Neural progenitor cell (in vitro differentiated cells): Measurements from ENCODE around the gene TMBIM4. TPM values are rescaled to one million over a fixed set of nuclear protein-coding genes. Genes with fewer than 3 reads are reported as not detected.

Source experiments
- DNase-seq: peaks from one replicate; pipeline ENCODE4 v3.0.0-alpha.2; 2016; ENCODE audit warnings: low spot score
- H2AFZ ChIP-seq: fragments of 200-600 bp; sonication (generic); replicated peaks from 2 replicates; pipeline ENCODE4 v1.6.1; 2016; ENCODE audit warnings: antibody characterized with exemption
- H3F3A ChIP-seq: fragments of 200-600 bp; sonication (generic); 2 replicates; pipeline ENCODE4 v1.6.1; 2016; ENCODE audit warnings: antibody characterized with exemption, low read depth
- H3K27ac ChIP-seq: fragments of 200-600 bp; sonication (generic); 2 replicates; pipeline ENCODE4 v1.5.1; 2016; ENCODE audit warnings: mild to moderate bottlenecking
- H3K27me3 ChIP-seq: fragments of 200-600 bp; sonication (generic); 2 replicates; pipeline ENCODE4 v1.6.1; 2016; ENCODE audit warnings: mild to moderate bottlenecking, moderate library complexity
- H3K36me3 ChIP-seq: fragments of 200-600 bp; sonication (generic); 2 replicates; pipeline ENCODE4 v1.5.1; 2016
- H3K4me1 ChIP-seq: fragments of 200-600 bp; sonication (generic); 2 replicates; pipeline ENCODE4 v1.6.1; 2016; ENCODE audit warnings: mixed run types
- H3K4me2 ChIP-seq: fragments of 200-600 bp; sonication (generic); 2 replicates; pipeline ENCODE4 v1.6.1; 2016
- H3K4me3 ChIP-seq: fragments of 200-600 bp; sonication (generic); 2 replicates; pipeline ENCODE4 v1.5.1; 2016
- H3K79me2 ChIP-seq: fragments of 200-600 bp; sonication (generic); 2 replicates; pipeline ENCODE4 v1.6.1; 2016; ENCODE audit warnings: low read depth
- H3K9ac ChIP-seq: fragments of 200-600 bp; sonication (generic); 2 replicates; pipeline ENCODE4 v1.6.1; 2016
- H3K9me3 ChIP-seq: fragments of 200-600 bp; sonication (generic); 2 replicates; pipeline ENCODE4 v1.5.1; 2016; ENCODE audit warnings: low read depth
- H4K20me1 ChIP-seq: fragments of 200-600 bp; sonication (generic); 2 replicates; pipeline ENCODE4 v1.6.1; 2016; ENCODE audit warnings: low read depth
- H3K27ac Mint-ChIP-seq: 3 replicates; pipeline ENCODE4 v1.8.0; 2021; ENCODE audit warnings: mixed read lengths
- H3K27me3 Mint-ChIP-seq: 2 replicates; pipeline ENCODE4 v1.8.0; 2022; ENCODE audit warnings: low read depth, mild to moderate bottlenecking, inconsistent platforms, moderate library complexity, mixed read lengths; ENCODE audit not compliant: insufficient read depth
- H3K36me3 Mint-ChIP-seq: 3 replicates; pipeline ENCODE4 v1.8.0; 2021; ENCODE audit warnings: mixed read lengths
- H3K4me1 Mint-ChIP-seq: 3 replicates; pipeline ENCODE4 v1.8.0; 2021; ENCODE audit warnings: mixed read lengths
- H3K4me3 Mint-ChIP-seq: 3 replicates; pipeline ENCODE4 v1.8.0; 2021; ENCODE audit warnings: mild to moderate bottlenecking, moderate library complexity, mixed read lengths
- H3K9me3 Mint-ChIP-seq: 3 replicates; pipeline ENCODE4 v1.8.0; 2020; ENCODE audit warnings: mixed read lengths
- EZH2 ChIP-seq: fragments of 200-600 bp; sonication (generic); IDR thresholded peaks from 2 replicates; pipeline ENCODE4 v1.6.1; 2017; ENCODE audit warnings: antibody characterized with exemption, mild to moderate bottlenecking, moderate library complexity
- EZH2phosphoT487 ChIP-seq: fragments of 200-600 bp; sonication (generic); IDR thresholded peaks from 2 replicates; pipeline ENCODE4 v1.6.1; 2017; ENCODE audit warnings: antibody characterized with exemption
- total RNA-seq: library from RNA; depleted of rRNA; stranded (reverse); fragments of >200 nt; gene quantifications from 2 replicates; pipeline ENCODE4 v1.2.3, GENCODE V29; 2015; ENCODE audit warnings: low replicate concordance
- TF ChIP-seq, protein P1 (sequence below): fragments of 200-600 bp; sonication (generic); IDR thresholded peaks from 2 replicates; pipeline ENCODE4 v1.5.1; 2017; ENCODE audit warnings: antibody characterized with exemption, mild to moderate bottlenecking

The TMBIM4 gene
- total RNA-seq, 1 donor from 2014 or later = 63.7 TPM

DNA sequence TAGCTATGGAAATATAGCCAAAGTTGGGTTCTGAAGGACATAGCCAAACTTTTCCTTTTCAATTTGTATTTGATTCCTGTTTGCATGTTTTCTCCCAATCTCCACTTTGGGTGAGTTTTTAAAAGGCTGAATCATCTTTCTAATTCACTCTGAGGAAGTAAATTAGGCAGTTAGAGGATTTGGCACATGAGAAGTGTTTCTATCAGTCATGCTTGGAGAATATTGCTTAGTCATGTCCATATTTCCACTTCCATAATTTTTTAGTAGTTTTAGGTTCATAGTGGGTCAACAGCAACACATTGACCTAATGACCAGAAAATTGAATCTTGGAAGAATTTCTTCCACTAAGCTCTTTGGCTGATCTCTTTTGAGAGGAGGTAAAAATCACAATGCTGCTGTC lies 41.0 kb upstream of the TMBIM4 start:
- H3K27ac ChIP-seq = no peak overlapping the region
- H3K36me3 ChIP-seq = no peaks in the 10 kb centered on the region
- no peak overlapping the region for H3K4me2 ChIP-seq
- TF ChIP-seq, protein P1, sequence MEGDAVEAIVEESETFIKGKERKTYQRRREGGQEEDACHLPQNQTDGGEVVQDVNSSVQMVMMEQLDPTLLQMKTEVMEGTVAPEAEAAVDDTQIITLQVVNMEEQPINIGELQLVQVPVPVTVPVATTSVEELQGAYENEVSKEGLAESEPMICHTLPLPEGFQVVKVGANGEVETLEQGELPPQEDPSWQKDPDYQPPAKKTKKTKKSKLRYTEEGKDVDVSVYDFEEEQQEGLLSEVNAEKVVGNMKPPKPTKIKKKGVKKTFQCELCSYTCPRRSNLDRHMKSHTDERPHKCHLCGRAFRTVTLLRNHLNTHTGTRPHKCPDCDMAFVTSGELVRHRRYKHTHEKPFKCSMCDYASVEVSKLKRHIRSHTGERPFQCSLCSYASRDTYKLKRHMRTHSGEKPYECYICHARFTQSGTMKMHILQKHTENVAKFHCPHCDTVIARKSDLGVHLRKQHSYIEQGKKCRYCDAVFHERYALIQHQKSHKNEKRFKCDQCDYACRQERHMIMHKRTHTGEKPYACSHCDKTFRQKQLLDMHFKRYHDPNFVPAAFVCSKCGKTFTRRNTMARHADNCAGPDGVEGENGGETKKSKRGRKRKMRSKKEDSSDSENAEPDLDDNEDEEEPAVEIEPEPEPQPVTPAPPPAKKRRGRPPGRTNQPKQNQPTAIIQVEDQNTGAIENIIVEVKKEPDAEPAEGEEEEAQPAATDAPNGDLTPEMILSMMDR = no peak
- TF ChIP-seq EZH2 (no peak), EZH2phosphoT487 (no peak)
- Mint-ChIP-seq H3K36me3 (no peaks in the 10 kb centered on the region), H3K27ac (no peak overlapping the region), H3K9me3 (no peaks in the 10 kb centered on the region), H3K4me3 (no peak overlapping the region), H3K27me3 (no peaks in the 10 kb centered on the region), H3K4me1 (no peaks in the 10 kb centered on the region)
- no peaks in the 10 kb centered on the region for H4K20me1 ChIP-seq
- H3K4me3 ChIP-seq = no peak overlapping the region
- no peaks in the 10 kb centered on the region for H3K4me1 ChIP-seq
- no peaks in the 10 kb centered on the region for H3K27me3 ChIP-seq
- H3K9me3 ChIP-seq = no peaks in the 10 kb centered on the region
- H3F3A ChIP-seq = no peaks in the 10 kb centered on the region
- no peaks in the 10 kb centered on the region for H3K79me2 ChIP-seq
- DNase-seq = no peak
- no peak overlapping the region for H2AFZ ChIP-seq
- H3K9ac ChIP-seq = no peak overlapping the region

DNA sequence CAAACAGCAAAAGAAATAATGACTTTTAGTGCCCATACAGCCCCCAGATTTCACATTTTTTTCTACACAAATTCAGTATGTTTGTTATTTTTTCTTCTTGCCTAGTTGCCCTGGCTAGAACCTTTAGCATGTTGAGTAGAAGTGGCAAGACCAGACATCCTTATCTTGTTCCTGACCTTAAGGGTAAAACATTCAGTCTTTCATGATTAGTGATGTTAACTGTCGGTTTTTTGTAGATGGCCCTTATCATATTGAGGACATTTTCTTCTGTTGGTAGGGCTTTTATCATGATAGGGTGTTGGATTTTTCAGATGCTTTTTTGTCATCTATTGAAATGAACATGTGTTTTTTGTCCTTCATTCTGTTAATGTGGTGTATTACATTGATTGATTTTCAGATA lies 36.3 kb upstream of the TMBIM4 start:
- no peaks in the 10 kb centered on the region for H3K79me2 ChIP-seq
- H3K36me3 ChIP-seq = no peaks in the 10 kb centered on the region
- Mint-ChIP-seq H3K4me3 (no peak overlapping the region), H3K9me3 (no peaks in the 10 kb centered on the region), H3K36me3 (no peaks in the 10 kb centered on the region), H3K4me1 (no peaks in the 10 kb centered on the region), H3K27ac (no peak overlapping the region), H3K27me3 (peaks cover 3% of the 10 kb centered on the region)
- DNase-seq = no peak
- no peak overlapping the region for H3K4me2 ChIP-seq
- no peaks in the 10 kb centered on the region for H3K27me3 ChIP-seq
- H4K20me1 ChIP-seq = no peaks in the 10 kb centered on the region
- no peak overlapping the region for H3K4me3 ChIP-seq
- H3K9ac ChIP-seq = no peak overlapping the region
- no peak for TF ChIP-seq EZH2phosphoT487
- no peak for TF ChIP-seq EZH2
- TF ChIP-seq, protein P1 = no peak
- H3K9me3 ChIP-seq = no peaks in the 10 kb centered on the region
- H3F3A ChIP-seq = no peaks in the 10 kb centered on the region
- H3K27ac ChIP-seq = no peak overlapping the region
- no peaks in the 10 kb centered on the region for H3K4me1 ChIP-seq
- no peak overlapping the region for H2AFZ ChIP-seq

DNA sequence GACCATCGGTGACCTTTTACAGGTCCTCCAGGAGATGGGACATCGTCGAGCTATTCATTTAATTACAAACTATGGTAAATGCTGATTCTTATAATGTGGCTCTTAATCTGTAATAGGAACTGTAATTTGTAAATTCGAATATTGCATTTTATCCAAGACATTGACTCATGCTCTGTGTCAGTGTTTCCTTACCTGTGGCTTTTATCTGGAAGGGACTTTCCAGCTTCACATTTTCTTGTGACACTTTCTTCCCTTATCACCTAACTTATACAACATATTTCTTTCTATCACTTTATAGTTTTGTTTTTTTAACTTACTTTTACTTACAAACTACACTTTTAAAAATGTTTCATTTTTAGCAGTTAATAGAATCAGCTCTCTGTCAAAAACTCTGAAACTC lies 34.0 kb upstream of the TMBIM4 start:
- Histone ChIP-seq H3K4me3 (no peak overlapping the region), H3K9ac (no peak overlapping the region), H3K4me2 (no peak overlapping the region), H3K79me2 (no peaks in the 10 kb centered on the region), H3K36me3 (no peaks in the 10 kb centered on the region), H3K9me3 (no peaks in the 10 kb centered on the region), H3K27ac (no peak overlapping the region), H4K20me1 (no peaks in the 10 kb centered on the region), H3K27me3 (no peaks in the 10 kb centered on the region), H2AFZ (no peak overlapping the region), H3K4me1 (no peaks in the 10 kb centered on the region), H3F3A (no peaks in the 10 kb centered on the region)
- no peak overlapping the region for H3K27ac Mint-ChIP-seq
- no peak for TF ChIP-seq EZH2
- TF ChIP-seq, protein P1 = no peak
- TF ChIP-seq EZH2phosphoT487 = no peak
- H3K9me3 Mint-ChIP-seq = peaks cover 5% of the 10 kb centered on the region
- H3K27me3 Mint-ChIP-seq = peaks cover 3% of the 10 kb centered on the region
- no peak overlapping the region for H3K4me3 Mint-ChIP-seq
- DNase-seq = no peak
- H3K36me3 Mint-ChIP-seq = no peaks in the 10 kb centered on the region
- no peaks in the 10 kb centered on the region for H3K4me1 Mint-ChIP-seq
